CD4-positive, alpha-beta T cell treated with Interleukin-6 for 4 hours (primary cell): ENCODE data around the gene RPS8.
"Not testable (repeated sequence)": the region's sequence is repeated elsewhere in the genome, so short reads cannot be mapped to it uniquely, and the experiment has no call there.

ENCODE experiments used
- DNase-seq: peaks from one replicate; pipeline ENCODE4 v3.0.0-alpha.2; 2020; ENCODE audit warnings: mixed read lengths

Gene RPS8

GRCh38 chr1:44775078-44775929, at the start of gene RPS8:
RPS8 (plus strand) TSS chr1:44775540; CDS start chr1:44775597, 57 bp downstream.
- DNase-seq, result peak; percentile 92

- peak; percentile 97 for DNase-seq
Observed at GRCh38 chr1:44730741-44731512, 44.4 kb upstream of the RPS8 start, which contains the start of gene RNU5D-1. RNU5D-1 (minus strand) TSS chr1:44731170.

- DNase-seq, result no peak
Observed at GRCh38 chr1:44733365-44733764, 42.0 kb upstream of the RPS8 start.

- DNase-seq, result no peak
Observed at GRCh38 chr1:44733784-44734183, 41.6 kb upstream of the RPS8 start.

- no peak for DNase-seq
Observed at GRCh38 chr1:44735992-44736391, 39.3 kb upstream of the RPS8 start.

- DNase-seq, result not testable (repeated sequence)
Observed at GRCh38 chr1:44738953-44739306, 36.4 kb upstream of the RPS8 start.

GRCh38 chr1:44739307-44740178, 35.8 kb upstream of the RPS8 start, which contains the start of gene KIF2C:
KIF2C (plus strand) TSS chr1:44739837; CDS start chr1:44739933, 96 bp downstream.
- peak; percentile 98 for DNase-seq

- no peak for DNase-seq
Observed at GRCh38 chr1:44740179-44740617, 35.1 kb upstream of the RPS8 start.

GRCh38 chr1:44743211-44743610, 32.1 kb upstream of the RPS8 start:
- DNase-seq, result no peak

- no peak for DNase-seq
Observed at GRCh38 chr1:44747878-44748277, 27.5 kb upstream of the RPS8 start.

GRCh38 chr1:44757420-44757819, 17.9 kb upstream of the RPS8 start:
- DNase-seq, result no peak

- no peak for DNase-seq
Observed at GRCh38 chr1:44759077-44759476, 16.3 kb upstream of the RPS8 start.

GRCh38 chr1:44760876-44761275, 14.5 kb upstream of the RPS8 start:
- no peak for DNase-seq

GRCh38 chr1:44766421-44766820, 8.9 kb upstream of the RPS8 start:
- not testable (repeated sequence) for DNase-seq

- no peak for DNase-seq
Observed at GRCh38 chr1:44775930-44776729, 790 bp downstream of the RPS8 start.

- no peak for DNase-seq
Observed at GRCh38 chr1:44776730-44777068, 1.4 kb downstream of the RPS8 start.

GRCh38 chr1:44777547-44777946, 2.2 kb downstream of the RPS8 start:
- DNase-seq, result no peak

- DNase-seq, result no peak
Observed at GRCh38 chr1:44777969-44778635, 2.8 kb downstream of the RPS8 start.

GRCh38 chr1:44778705-44779576, 3.6 kb downstream of the RPS8 start:
- no peak for DNase-seq

- DNase-seq, result no peak
Observed at GRCh38 chr1:44780583-44781121, 5.3 kb downstream of the RPS8 start.
